Dermis microvascular lymphatic vessel endothelial cell (primary cell): Measurements from ENCODE around the gene RGS19. TPM values are rescaled to one million over a fixed set of nuclear protein-coding genes. Genes with fewer than 3 reads are reported as not detected.
A peak's percentile ranks its signal among the peaks of the same experiment; 100 is the strongest.

Experiments
- DNase-seq, 2 donors: peaks; one replicate each; pipeline versions ENCODE4 v3.0.0 to v3.0.0-alpha.2; 2010; ENCODE audit warnings: low read depth in 2 of 2
- total RNA-seq: library from RNA; depleted of rRNA; stranded (reverse); fragments of >200 nt; gene quantifications from 2 replicates; pipeline ENCODE4 v1.2.1, GENCODE V29; 2014

The RGS19 gene
- total RNA-seq, 1 donor from 2014 or later = 12.8 TPM

DNA sequence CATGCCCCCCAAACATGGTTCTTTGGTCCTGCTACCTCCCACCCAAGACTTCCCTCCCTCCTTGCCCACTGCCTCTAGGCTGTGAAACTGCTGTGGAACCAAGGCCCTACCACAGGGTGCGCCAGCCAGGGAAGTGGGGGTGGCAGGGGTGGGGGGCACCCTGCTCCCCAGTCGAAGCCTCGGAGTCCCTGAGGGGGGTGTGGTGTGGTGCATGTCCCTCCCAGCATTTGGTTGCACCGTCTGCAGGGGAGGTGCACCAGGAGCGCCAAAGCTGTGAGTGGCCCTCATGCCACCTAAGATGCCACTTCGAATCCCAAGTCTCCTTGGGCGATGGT lies 1.8 kb downstream of the RGS19 start:
- no peak for DNase-seq

DNA sequence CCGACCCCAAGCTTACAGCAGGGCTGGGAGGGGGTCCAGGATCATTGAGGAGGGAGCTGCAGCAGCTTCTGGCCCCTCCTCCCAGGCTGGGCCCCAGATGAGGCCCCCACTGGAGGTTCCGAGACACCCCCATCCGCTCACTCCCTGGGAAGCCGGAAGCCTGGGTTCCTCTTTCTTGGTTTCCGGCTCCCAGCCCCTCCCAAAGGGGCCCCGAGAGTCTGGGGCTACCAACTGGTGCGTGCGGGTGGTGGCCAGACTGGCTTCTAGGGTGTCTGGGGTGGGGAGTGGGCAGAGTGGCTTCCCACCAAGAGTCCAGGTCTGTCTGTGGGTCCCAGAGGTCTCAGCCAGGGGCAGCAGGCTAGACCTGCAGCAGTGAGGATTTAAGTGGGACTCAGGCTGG lies 2.2 kb downstream of the RGS19 start:
- no peak for DNase-seq

DNA sequence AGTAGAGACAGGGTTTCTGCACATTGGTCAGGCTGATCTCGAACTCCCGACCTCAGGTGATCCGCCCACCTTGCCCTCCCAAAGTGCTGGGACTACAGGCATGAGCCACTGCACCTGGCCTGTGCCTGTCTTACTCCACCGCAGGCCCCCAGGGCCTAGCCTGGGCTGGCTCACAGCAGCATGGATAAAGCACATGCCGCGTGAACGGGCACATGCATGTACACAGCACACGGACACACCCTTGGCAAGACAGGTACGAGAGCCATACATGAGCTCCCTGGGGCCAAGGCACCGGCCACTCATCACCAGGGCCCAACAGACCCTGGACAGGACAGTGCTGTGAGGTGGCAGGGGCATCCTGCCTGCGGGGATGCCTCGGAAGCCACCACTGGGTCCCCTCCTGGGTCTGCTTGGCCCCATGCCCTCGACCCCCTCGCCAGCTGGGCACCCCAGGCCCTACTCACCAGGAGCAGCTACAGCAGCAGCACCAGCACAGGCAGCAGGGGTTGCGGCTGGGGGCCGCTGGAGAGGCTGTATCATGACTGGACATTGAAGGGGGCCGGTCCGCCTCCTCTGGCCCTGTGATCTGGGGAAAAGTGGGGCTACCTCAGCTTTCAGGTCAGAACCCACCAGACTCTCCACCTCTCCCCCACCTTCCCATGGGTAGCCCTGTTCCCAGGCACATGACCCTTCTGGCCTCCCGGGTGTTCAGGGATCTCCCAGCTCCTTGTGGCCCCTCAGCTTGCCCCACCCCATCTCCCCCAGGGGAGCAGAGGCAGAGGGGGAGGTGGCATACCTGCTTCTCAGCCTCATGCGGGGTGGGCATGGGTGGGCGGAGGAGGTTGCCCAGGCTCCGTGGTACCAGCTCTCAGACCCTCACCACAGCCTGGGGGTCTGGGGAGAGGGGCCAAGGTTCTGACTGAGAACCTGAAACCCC lies 3.0 kb downstream of the RGS19 start:
- no peak for DNase-seq

DNA sequence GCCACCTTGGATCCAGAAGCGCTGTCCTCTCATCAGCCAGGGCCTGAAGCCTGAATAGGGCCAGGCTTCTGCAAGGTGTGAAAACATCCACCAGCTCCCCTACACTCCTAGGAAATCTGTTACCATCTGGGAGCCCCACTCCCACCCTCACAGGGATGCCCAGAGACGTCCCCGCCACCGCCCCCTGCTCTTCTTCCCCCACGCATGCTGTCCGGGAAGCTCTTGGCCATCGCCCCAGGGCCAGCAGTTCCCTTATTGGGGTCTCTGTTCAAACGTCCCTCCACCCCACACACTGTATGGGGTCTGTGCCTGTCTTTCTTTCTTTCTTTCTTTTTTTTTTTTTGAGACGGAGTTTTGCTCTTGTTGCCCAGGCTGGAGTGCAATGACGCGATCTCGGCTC lies 3.8 kb downstream of the RGS19 start:
- DNase-seq = no peak

DNA sequence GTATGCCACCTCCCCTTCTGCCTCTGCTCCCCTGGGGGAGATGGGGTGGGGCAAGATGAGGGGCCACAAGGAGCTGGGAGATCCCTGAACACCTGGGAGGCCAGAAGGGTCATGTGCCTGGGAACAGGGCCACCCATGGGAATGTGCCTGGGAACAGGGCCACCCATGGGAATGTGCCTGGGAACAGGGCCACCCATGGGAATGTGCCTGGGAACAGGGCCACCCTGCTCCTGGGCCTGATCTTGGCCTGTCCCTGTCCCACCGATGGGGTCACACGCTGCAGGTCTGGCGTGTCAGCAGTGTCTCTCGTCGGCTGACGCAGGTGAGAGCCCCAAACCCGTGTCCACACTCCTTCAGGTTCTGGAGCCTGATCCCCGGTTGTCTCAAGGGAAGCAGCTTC lies 4.4 kb downstream of the RGS19 start:
- no peak for DNase-seq

DNA sequence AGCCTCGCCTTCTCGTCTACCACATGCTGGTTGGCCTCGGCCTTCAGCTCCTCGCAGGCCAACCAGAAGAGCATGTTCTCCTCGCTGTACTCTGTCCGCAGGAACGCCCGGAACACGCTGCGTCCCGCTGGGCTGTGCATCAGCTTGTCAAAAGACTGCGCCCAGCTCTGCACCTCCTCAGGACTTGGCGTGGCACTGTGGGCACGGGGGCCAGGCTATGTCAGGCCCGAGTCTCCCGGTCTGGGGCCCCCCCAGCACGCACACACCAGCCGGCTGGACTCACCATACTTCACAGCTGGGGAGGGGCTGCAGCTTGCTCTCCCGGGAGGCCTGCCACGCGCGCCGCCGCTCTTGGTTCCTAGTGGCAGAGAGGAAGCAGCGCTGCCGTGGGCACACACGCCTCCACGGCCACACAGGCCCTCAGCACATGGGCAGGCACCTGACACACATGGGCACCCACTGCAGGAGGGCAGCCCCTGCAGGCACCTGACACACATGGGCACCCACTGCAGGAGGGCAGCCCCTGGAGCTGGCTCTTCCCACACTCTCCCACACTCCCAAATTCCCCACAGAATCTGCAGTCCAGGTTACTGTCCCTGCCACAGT lies 5.0 kb downstream of the RGS19 start:
- DNase-seq = no peak

DNA sequence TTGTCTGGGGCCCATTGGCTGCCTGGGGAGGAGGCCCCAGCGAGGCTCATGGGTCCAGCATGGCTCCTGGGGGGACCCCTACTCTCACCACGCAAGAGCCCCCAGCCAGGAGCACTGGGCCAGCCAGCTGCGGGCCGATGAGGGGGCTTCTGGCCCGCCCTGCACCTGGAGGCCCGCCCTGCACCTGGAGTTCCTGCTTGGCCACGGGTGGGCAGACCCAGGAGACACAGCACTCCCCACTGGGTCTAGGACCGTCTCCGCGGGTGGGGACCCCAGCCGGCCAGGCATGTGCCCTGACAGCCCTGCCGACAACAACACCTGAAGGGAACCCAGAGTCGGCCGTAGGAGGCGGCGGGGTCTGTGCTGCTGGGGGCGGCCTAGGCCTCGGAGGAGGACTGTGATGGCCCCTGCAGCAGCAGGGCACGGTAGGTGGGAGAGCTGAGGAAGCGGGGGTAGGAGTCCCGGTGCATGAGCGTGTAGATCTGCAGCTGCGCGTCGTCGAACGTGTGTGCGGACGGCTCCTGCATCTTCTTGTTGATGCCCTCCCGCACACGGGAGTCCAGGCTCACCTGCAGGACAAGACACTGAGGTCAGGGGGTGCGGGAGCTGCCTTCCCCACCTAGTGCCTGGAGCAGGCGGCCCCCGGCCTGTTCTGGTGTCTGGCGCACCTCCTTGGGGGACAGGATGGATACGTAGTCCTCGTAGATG lies 5.7 kb downstream of the RGS19 start:
- DNase-seq = no peak

DNA sequence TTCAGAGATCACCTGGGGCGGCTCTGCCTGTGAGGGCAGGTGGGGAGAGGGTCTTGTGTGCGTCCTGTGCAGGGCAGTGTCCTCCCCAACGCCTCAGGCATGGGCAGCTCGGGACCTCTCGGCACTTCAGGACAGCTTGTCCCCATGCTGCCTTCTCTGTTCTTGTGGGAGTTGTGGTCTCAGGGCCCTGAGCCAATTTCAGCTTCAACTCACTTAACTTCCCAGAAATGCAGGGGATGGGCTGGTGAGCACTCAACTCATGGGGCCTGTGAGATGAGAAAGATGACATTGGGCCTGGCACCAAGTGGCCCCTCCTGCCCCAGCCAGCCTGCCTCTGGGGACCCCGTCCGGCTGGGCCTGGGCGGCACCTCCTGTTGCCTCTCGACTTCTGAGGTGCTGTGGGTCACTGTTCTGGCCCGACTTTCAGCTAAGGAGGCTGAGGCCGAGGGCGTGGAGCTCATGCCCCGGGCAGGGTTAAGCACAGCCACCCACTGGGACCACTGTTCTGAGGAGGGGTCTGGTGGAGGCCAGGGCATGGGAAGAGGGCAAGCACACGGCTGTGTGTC lies 6.7 kb downstream of the RGS19 start:
- no peak for DNase-seq

DNA sequence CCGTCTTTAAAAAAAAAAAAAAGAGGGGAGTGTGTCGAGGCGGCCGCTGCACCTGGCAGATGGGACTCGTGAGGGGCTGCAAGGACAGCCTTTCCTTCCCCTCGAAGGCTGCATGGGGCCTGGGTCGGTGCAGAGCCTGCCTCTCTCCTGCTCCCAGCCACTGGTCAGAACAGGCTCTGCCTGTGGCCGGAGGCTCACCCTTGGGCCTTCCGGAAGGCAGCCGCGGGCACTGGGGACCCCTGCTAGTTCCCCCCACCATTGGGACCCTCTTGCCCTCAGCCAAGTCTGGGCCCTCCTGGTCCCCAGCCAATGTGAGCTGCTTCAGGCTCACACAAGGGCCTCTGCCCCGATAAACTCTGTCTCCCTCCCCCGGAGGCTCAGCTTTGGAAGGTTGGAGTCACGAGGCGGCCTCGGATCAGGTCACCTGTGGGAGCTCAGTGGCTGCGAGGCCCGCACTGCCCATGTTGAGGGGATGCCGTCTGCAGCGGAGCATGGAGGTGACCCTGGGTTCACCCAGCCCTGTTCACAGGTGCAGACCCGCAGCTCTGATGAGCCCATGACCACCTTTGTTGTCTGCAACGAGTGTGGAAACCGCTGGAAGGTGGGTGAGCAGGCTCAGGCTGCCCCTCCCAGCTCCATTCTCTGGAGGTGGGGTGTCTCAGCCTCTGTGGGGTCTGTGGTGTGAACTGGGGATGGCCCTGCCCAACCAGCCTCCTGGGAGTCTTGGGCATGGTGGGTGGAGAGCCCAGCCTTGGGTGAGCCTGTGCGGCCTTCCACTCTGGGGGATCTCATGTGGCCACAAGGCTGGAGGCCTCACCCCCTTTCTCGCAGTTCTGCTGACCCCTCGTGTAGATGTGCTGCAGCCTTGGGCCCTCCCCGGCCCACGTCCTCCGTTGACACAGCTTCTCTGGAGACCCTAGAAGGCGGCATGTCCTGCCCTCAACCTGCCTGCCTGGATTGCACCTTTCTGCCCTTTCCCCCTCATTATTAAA lies 7.7 kb downstream of the RGS19 start:
- DNase-seq = no peak

DNA sequence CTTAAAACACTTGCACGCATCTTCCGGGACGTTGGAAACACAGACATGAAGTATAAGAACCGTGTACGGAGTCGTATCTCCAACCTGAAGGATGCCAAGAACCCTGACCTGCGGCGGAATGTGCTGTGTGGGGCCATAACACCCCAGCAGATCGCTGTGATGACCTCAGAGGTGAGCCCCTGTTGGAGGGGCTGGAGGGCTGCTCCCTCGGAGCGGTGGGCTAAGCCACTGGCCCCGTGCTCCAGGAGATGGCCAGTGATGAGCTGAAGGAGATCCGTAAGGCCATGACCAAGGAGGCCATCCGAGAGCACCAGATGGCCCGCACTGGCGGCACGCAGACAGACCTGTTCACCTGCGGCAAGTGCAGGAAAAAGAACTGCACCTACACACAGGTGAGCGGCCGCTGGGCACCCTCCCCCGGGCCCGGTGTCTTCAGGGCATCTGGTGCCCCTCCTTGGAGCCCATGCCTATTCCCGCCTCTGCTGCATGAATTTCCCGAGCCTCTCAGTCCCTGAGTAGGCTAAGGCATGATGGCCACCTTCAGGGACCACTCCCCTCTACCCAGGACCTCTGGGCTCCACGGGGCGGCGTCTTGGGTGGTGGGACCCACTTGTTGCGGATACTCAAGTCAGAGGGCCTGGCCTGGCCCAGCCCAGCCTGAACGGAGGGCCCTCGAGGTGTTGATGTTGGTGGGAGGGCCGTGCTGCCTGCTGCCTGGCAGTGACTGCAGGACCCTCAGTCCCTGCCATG lies 8.9 kb downstream of the RGS19 start:
- DNase-seq = no peak

DNA sequence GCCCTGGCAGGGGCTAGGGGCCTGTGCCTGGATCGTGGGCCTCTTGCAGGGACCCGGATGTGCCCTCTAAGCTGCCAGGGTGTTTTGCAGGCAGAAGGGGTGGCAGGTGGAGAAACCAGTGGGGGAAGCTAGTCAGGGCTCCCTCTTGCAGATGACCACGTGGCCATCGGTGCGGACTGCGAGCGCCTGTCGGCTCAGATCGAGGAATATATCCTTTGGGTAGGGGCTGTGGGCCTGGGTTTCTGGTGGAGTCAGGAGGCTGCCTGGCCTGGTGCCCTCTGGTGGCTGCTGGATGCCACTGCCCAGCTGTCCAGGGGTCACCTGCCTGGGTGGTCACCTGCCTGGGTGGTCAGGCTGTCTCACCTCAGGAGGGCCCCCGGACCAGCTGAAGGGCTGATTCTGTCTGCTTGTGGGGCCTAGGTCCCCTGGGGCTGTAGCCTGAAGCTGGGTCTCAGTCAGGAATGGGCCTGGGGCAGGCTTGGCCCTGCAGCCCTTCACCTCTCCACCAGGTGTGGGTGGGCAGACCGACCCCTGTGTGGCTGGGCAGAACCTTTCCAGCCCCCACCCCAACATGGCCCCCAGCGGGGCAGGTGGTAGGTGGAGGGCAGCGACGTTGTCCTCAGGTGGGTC lies 9.6 kb downstream of the RGS19 start:
- DNase-seq = peak in 1 of 2 donors; percentile 50

DNA sequence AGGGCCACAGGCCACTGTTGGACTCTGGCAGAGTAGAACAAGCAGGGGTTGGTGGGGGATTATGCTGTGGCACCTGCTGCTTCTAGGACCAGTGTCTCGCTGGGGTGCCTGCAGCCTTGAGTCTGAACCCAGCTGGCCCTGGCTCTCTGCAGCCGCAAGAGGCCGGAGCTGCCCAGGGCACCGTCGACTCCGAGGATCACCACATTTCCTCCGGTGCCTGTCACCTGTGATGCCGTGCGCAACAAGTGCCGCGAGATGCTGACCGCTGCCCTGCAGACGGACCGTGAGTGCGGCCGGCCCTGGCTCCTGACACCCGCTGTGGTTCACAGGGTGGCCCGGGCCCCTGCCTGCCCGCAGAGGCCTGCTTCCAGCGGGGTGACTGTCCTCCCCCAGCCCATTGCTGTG lies 10.1 kb downstream of the RGS19 start:
- DNase-seq = no peak

DNA sequence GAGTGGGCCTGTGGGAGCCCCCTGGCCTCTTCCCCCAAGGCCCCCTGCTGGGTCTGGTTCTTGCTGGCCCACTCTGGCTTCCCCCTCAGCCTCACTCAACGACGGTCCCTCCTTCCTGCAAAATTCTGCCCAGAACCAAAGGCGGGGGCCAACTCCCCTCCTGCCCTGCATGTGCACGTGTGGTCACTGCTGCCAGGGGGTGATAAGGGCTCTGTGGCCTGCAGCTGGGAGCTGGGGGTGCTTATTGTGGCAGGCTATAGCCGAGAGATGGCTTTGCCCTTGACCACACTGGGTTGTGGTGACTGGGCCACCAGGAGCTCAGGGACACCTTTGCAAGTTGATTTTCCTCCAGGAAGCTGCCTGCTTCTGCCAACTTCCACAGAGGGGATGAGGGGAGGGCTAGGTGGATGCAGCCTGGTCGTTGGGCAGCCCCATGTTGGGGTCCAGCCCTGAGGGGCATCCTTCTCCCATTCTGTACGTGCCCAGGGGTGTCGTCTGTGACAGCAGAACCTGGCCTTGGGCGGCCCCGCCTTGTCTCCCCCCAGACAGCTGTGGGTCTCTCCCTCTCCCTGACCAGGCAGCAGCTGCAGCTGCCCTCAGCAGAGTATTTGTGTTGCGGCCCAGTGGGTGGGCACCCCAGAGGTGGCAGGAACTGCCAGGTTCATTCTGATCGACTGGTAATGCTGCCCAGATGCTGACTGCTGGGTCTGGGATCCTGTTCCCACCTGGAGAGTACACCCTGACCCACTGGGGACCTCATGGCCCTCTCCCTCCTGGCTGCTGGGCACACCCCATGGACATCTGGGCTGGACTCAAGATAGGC lies 10.7 kb downstream of the RGS19 start:
- DNase-seq = no peak

DNA sequence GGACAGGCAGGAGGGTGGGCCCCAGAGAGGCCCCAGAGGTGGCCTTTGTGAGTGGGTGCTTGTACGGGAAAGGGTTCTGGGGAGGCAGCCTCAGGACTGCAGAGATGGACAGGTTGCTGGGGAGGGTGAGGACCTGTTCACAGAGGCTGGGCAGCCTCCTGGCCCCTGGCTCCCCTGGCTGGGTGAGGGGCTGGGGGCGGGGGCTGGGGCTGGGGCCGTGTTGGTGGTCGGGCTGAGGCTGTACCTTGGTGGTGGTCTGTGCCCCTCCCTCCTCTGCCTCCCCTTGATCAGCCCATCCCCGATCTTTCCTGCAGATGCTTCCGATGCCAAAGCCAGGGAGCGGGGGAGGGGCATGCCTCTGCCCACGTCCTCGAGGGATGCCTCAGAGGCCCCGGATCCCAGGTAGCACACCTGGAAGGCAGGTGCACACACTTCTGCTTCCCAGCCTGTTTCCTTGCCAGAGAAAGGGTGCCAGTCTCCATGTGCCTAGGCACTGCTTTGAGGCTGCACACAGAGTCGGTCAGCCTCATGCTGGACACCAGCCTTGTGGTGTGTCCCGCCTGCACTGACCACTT lies 11.5 kb downstream of the RGS19 start:
- DNase-seq = no peak

DNA sequence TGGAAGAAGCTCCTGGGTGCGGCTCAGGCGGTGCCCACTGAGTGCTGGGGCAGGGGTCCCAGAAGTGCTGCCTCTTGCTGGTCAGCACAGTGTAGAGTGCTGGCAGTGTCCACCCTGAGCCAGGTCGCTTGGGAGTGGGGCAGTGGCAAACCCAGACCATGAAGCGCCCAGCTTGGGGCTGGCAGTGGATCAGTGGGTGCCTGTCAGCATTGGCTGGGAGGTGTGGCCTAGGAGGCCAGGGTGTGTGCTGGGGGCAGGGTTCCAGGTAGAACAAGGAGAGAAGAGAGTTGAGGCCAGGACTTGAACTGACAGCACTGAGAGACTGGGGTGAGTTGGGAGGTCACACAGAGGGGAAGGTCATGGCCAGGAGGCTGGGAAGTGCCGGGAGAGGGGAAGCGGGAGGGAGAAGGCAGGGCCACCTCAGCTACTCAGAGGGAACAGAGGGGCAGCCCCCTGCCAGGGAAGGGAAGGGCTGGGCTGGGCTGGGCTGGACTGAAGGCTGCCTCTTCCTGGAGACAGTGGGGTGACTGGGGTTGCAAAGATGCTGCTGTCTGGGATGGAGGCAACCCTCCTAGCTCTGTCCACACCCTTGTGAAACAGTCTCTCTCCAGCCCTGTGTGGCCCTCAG lies 12.2 kb downstream of the RGS19 start:
- DNase-seq = no peak

DNA sequence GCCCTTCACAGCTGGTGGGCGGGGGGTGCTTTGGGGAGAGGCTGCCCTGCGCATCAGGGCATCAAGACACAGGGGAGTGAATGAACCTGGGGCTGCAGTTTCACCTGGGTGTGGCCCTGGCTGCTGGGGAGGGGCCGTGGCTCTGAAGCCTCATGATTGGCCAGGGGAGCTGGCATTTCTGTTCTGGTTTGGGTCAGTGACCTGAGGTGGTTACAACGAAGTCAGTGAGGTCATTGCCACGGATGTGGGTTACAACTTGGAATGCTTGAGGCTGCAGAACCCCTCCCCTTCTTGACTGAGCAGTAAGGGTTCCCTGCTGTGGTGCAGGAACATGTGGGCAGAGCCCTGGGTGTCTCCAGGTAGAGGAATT lies 13.4 kb downstream of the RGS19 start:
- no peak for DNase-seq

DNA sequence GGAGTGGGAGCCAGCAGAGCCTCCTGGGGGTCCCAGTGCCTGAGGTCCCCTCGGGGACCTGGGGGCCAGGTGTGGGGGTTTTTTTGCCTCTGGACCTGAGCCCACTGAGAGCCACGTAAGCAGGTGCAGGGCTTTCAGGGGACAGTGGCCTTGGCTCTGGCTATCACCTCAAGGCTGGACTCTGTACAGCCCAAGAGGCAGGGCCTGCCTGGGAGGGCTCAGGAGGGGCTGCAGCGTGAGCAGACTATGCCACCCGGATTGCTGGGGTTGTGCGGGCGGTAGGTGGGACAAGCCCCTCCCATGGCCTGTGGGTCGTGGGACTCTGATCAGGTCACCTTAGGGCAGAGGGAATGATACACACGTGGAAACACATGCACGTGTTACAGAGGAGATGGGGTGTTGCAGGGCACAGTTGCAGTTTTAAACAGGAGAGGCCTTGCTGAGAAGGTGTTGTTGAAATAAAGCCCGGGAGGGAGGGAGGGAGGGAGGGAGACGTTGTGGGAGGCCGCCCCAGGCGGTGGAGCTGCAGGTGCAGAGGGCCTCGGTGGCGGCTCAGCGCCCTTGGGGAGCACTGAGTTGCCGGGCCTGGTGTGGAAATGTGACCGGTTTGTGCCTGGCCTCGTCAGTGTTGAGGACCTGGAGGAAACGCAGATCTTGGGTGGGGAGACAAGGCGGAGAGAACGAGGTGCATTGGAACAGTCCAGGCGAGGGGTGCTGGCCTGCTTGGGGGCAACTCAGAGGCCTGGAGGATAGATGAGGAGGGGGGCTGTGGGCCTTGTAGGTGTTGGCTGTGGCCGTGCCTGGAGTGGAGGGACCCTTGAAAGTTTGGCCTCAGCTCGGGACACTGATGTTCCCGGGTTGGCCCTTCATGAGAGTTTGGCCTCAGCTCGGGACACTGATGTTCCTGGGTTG lies 14.0 kb downstream of the RGS19 start:
- no peak for DNase-seq
